GM13977 (cell line): ENCODE results near the gene UBASH3A.

Experiments used
- DNase-seq: peaks from one replicate; pipeline ENCODE4 v3.0.0; 2012; ENCODE audit warnings: low spot score
- CTCF ChIP-seq: IDR thresholded peaks from 2 replicates; pipeline ENCODE4 v1.5.1; 2012; ENCODE audit warnings: mild to moderate bottlenecking, control low read depth; ENCODE audit not compliant: insufficient read depth; ENCODE audit errors: extremely low read depth, missing control alignments
- in situ Hi-C: fragments of 300-500 bp; cut with MboI; formaldehyde crosslinking; loops from one replicate; pipeline ENCODE4 v1.12.0; 2022; ENCODE audit warnings: low sequenced_read_pairs, low pct_unique_long_range_greater_than_20kb, mixed read lengths, inconsistent platforms; ENCODE audit not compliant: unreplicated experiment

The UBASH3A gene

GRCh38 chr21:42439284-42440186, 35.8 kb downstream of the UBASH3A start:
- in situ Hi-C loops = loop anchor here (10.0 kb wide), 3 partner anchors 45 to 285 kb away; partner anchors contain the start of genes TFF3 and TMPRSS3
- TF ChIP-seq CTCF = no peak
- DNase-seq = peak; percentile 54

- no peak for TF ChIP-seq CTCF
- in situ Hi-C loops = loop anchor here (10.0 kb wide), 3 partner anchors 45 to 285 kb away; partner anchors contain the start of genes TFF3 and TMPRSS3
- DNase-seq = peak; percentile 84
These were observed 36.6 kb downstream of the UBASH3A start for GRCh38 chr21:42440187-42440792.

- no peak for TF ChIP-seq CTCF
- in situ Hi-C loops = loop anchor here (10.0 kb wide), 3 partner anchors 47 to 287 kb away; partner anchors contain the start of genes TFF3 and TMPRSS3
- no peak for DNase-seq
These were observed 38.3 kb downstream of the UBASH3A start for GRCh38 chr21:42441963-42442362.

- DNase-seq = no peak
- TF ChIP-seq CTCF = no peak
- in situ Hi-C loops = loop anchor here (10.0 kb wide), 3 partner anchors 48 to 288 kb away; partner anchors contain the start of genes TFF3 and TMPRSS3
These were observed 39.6 kb downstream of the UBASH3A start for GRCh38 chr21:42443181-42443785.

GRCh38 chr21:42443876-42444744, 40.4 kb downstream of the UBASH3A start:
- TF ChIP-seq CTCF = no peak
- in situ Hi-C loops = loop anchor here (10.0 kb wide), 3 partner anchors 49 to 289 kb away; partner anchors contain the start of genes TFF3 and TMPRSS3
- DNase-seq = no peak
